HFFc6 (cell line): ENCODE results near the gene TSEN54. TPM values are rescaled to one million over a fixed set of nuclear protein-coding genes. Genes with fewer than 3 reads are reported as not detected.

Source experiments
- DNase-seq: peaks from one replicate; pipeline ENCODE4 v3.0.0-alpha.2; 2018
- H3K27ac Mint-ChIP-seq: 2 replicates; pipeline ENCODE4 v1.8.0; 2020; ENCODE audit warnings: mild to moderate bottlenecking, mixed read lengths
- H3K27me3 Mint-ChIP-seq: 2 replicates; pipeline ENCODE4 v1.8.0; 2021; ENCODE audit warnings: mild to moderate bottlenecking, moderate library complexity, mixed read lengths; ENCODE audit not compliant: insufficient read depth
- H3K36me3 Mint-ChIP-seq: 2 replicates; pipeline ENCODE4 v1.8.0; 2021; ENCODE audit warnings: low read depth, mixed read lengths
- H3K4me1 Mint-ChIP-seq: 2 replicates; pipeline ENCODE4 v1.8.0; 2020; ENCODE audit warnings: low read depth, mixed read lengths
- H3K4me3 Mint-ChIP-seq: 2 replicates; pipeline ENCODE4 v1.8.0; 2020; ENCODE audit warnings: mild to moderate bottlenecking, moderate library complexity, mixed read lengths
- H3K9me3 Mint-ChIP-seq: 2 replicates; pipeline ENCODE4 v1.8.0; 2020; ENCODE audit warnings: mild to moderate bottlenecking, mixed read lengths
- CTCF ChIP-seq: fragments of 200-600 bp; sonication (generic); IDR thresholded peaks from 2 replicates; pipeline ENCODE4 v1.5.0; 2021; ENCODE audit warnings: antibody characterized with exemption, mild to moderate bottlenecking
- total RNA-seq, 6 experiments: library from RNA; stranded (reverse); fragmentation: NEBNext Ultra II Directional; extraction: Animal tissue kit (Norgen Biotek cat#: 25700); gene quantifications; 2 replicates in 1 of 6; 3 replicates in 5 of 6; pipeline ENCODE4 v1.2.3, GENCODE V29; 2021

TSEN54 gene
- total RNA-seq, 6 experiments from 2014 or later = 8.7 to 11.1 (median 9.4) TPM

DNA sequence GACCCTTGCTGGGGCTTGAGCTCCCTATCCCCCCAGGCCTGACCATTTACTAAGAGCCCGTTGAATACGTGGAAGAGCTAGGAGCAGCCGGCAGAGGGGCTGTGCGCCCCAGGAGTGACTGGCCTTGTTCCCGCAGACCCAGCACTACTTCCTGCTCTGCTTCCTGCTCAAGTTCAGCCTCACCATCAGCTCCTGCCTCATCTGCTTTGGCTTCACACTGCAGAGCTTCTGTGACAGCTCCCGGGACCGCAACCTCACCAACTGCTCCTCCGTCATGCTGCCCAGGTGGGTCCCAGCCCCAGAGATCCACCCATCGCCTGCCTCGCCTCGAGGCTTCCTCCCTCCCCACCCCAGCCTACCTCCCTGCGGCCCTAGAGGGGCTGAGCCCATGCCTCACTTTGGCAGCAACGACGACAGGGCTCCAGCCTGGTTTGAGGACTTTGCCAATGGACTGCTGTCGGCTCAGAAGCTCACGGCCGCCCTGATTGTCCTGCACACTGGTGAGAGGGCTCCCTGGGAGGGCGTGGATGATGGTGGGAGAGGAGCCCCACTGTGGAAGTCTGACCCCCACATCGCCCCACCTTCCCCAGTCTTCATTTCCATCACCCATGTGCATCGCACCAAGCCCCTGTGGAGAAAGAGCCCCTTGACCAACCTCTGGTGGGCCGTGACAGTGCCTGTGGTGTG is 18.1 kb upstream of the TSEN54 start:
- Mint-ChIP-seq H3K27me3 (peaks cover 4% of the 10 kb centered on the region), H3K9me3 (no peaks in the 10 kb centered on the region), H3K4me3 (no peak overlapping the region), H3K27ac (no peak overlapping the region), H3K4me1 (no peaks in the 10 kb centered on the region), H3K36me3 (no peaks in the 10 kb centered on the region)
- TF ChIP-seq CTCF = no peak
- DNase-seq = no peak

- Mint-ChIP-seq H3K27me3 (peaks cover 2% of the 10 kb centered on the region), H3K4me3 (no peak overlapping the region), H3K36me3 (no peaks in the 10 kb centered on the region), H3K27ac (no peak overlapping the region), H3K9me3 (no peaks in the 10 kb centered on the region), H3K4me1 (no peaks in the 10 kb centered on the region)
- no peak for DNase-seq
- TF ChIP-seq CTCF = no peak
Observed at GRCh38 chr17:75498726-75499213, 17.6 kb upstream of the TSEN54 start.

DNA sequence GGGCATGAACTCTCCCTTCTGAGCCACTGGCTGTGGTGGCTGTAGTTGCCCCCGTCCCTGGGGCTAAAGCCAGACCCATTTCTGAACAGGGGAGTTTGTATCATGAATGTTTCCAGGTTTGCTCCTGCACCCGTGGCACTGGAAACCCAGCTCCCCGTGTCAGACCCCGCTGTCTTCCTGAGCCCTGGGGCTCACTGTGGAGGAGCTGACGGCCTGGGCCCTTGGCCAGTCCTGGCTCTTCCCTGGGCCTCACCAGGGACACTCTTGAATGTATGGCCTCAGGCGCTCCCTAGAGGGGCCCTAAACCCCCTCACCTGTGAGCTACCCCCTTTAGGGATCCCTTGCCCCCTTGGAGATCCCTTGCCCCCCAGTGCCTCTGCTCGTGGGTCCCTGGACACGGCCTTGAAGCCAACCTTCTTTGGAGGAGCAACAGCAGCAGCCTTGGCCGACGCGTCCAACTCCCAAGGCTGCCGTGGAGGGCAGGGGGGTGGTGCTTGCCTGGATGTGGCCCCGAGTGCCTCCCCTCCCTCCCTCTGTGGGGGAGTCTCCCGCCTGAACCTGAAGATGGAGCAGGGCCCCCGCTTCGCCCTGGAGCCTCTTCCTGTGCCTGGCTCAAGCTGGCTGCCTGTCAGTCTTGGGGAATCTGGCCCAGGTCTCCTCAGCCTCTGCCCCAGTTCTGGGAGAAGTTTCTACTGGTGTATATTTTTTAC is 16.9 kb upstream of the TSEN54 start:
- DNase-seq = no peak
- Mint-ChIP-seq H3K36me3 (no peaks in the 10 kb centered on the region), H3K4me1 (no peaks in the 10 kb centered on the region), H3K27ac (no peak overlapping the region), H3K4me3 (no peak overlapping the region), H3K27me3 (peaks cover 2% of the 10 kb centered on the region), H3K9me3 (no peaks in the 10 kb centered on the region)
- no peak for TF ChIP-seq CTCF

DNA sequence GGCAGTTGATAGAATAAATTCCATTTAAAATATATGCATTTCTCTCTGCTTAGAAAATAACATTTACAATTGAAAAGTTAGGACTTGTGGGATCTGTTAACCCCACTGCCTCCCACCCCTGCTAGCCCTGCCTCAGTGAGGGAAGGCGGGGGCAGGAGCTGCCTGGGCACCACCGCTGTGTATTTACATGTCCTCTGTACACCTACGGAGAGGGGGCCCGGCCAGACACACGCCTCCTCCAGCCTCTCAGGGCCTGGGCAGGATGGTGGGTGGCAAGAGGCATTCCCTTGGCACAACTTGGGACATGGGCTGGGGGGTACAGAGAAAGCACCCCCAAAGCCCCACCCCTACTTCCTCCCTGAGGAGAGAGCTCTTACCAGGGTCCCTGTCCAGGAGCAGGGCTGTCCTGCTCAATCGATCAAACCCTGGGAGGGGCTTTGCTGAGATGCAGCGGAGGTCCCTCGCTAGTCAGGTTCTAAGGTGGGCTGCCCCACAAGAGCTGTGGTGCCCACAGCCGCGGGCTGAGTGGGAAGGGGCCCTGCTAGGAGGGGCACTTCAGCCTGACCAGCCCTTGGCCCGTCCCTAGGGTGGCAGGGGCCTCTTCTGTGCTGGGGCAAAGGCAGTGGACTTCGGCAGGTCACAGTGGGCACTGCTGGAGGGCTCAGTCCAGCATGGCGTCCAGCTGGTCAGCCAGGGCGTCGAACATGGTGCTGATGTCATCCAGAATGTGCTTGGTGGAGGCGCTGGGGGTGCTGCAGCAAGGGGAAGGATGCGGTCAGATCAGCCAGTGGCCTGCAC is 15.7 kb upstream of the TSEN54 start:
- no peak overlapping the region for H3K4me3 Mint-ChIP-seq
- DNase-seq = no peak
- H3K9me3 Mint-ChIP-seq = no peaks in the 10 kb centered on the region
- H3K27ac Mint-ChIP-seq = no peak overlapping the region
- TF ChIP-seq CTCF = no peak
- peaks cover 2% of the 10 kb centered on the region for H3K27me3 Mint-ChIP-seq
- H3K4me1 Mint-ChIP-seq = no peaks in the 10 kb centered on the region
- H3K36me3 Mint-ChIP-seq = no peaks in the 10 kb centered on the region

- no peak for DNase-seq
- no peak overlapping the region for H3K27ac Mint-ChIP-seq
- no peak for TF ChIP-seq CTCF
- H3K36me3 Mint-ChIP-seq = no peaks in the 10 kb centered on the region
- H3K27me3 Mint-ChIP-seq = peaks cover 1% of the 10 kb centered on the region
- H3K4me3 Mint-ChIP-seq = no peak overlapping the region
- no peaks in the 10 kb centered on the region for H3K4me1 Mint-ChIP-seq
- H3K9me3 Mint-ChIP-seq = no peaks in the 10 kb centered on the region
Observed at GRCh38 chr17:75501378-75502071, 14.8 kb upstream of the TSEN54 start.
